BJ (cell line): ENCODE results near the gene PHLDA1. TPM values are rescaled to one million over a fixed set of nuclear protein-coding genes. Genes with fewer than 3 reads are reported as not detected.

Source experiments
- CTCF ChIA-PET: fragments of 350-600 bp; formaldehyde crosslinking; extraction: SDS; loops from one replicate; lab custom pipeline; 2021; ENCODE audit warnings: antibody characterized with exemption, inconsistent platforms; lab: Yijun Ruan, JAX
- POLR2A ChIA-PET: fragments of 300-600 bp; sonication (Branson Sonifier 250); formaldehyde crosslinking; extraction: SDS; loops from one replicate; lab custom pipeline; 2021; ENCODE audit warnings: antibody characterized with exemption; lab: Charles Lee
- DNase-seq: peaks from one replicate; pipeline ENCODE4 v3.0.0-alpha.2; 2011; ENCODE audit warnings: low read depth
- H3K27me3 ChIP-seq: 2 replicates; pipeline ENCODE4 v1.6.0; 2011; ENCODE audit warnings: low read length; ENCODE audit not compliant: control insufficient read depth, insufficient read depth
- H3K36me3 ChIP-seq: 2 replicates; pipeline ENCODE4 v1.5.1; 2011; ENCODE audit warnings: low read length; ENCODE audit not compliant: control insufficient read depth, insufficient read depth
- H3K4me3 ChIP-seq: 2 replicates; pipeline ENCODE4 v1.5.1; 2011; ENCODE audit warnings: low read depth, mild to moderate bottlenecking, control low read depth, low read length
- CTCF ChIP-seq: IDR thresholded peaks from 2 replicates; pipeline ENCODE4 v1.5.1; 2011; ENCODE audit warnings: low read depth, mild to moderate bottlenecking, control low read depth, inconsistent platforms, low read length, moderate library complexity; ENCODE audit not compliant: insufficient read depth
- polyA plus RNA-seq: library from polyadenylated mRNA; depleted of rRNA; stranded (reverse); fragments of >200 nt; gene quantifications from 2 replicates; pipeline ENCODE4 v1.2.3, GENCODE V29; 2011; rRNA removed

PHLDA1 gene
- polyA plus RNA-seq, 1 experiment: 8.1 TPM

- H3K27me3 ChIP-seq: no peaks in the 10 kb centered on the region
- POLR2A ChIA-PET: no interaction called here
- CTCF ChIA-PET: interaction anchor here (0.8 to 1.9 kb wide), 4 partner anchors 51 to 451 kb away, joined by 3 to 6 read pairs (median 3); no protein-coding TSS in a partner anchor
- DNase-seq: no peak
- TF ChIP-seq CTCF: no peak
- H3K36me3 ChIP-seq: no peaks in the 10 kb centered on the region
- H3K4me3 ChIP-seq: no peak overlapping the region
Observed at GRCh38 chr12:75977590-75977951, 54.0 kb downstream of the PHLDA1 start.

GRCh38 chr12:75976913-75977312, 54.7 kb downstream of the PHLDA1 start:
- H3K36me3 ChIP-seq: no peaks in the 10 kb centered on the region
- POLR2A ChIA-PET: no interaction called here

GRCh38 chr12:75976113-75976512, 55.5 kb downstream of the PHLDA1 start:
- H3K36me3 ChIP-seq: no peaks in the 10 kb centered on the region
- H3K27me3 ChIP-seq: no peaks in the 10 kb centered on the region
- ChIA-PET CTCF (interaction anchor here (0.6 kb wide), 1 partner anchor 162 kb away, joined by 3 read pairs; no protein-coding TSS in a partner anchor), POLR2A (no interaction called here)
- no peak overlapping the region for H3K4me3 ChIP-seq
- no peak for DNase-seq
- no peak for TF ChIP-seq CTCF

More at GRCh38 chr12:75976913-75977312, 54.7 kb downstream of the PHLDA1 start:
- no peak for TF ChIP-seq CTCF
- CTCF ChIA-PET: no interaction called here
- DNase-seq: no peak
- Histone ChIP-seq H3K4me3 (no peak overlapping the region), H3K27me3 (no peaks in the 10 kb centered on the region)

- no peak overlapping the region for H3K4me3 ChIP-seq
- H3K27me3 ChIP-seq: no peaks in the 10 kb centered on the region
- H3K36me3 ChIP-seq: no peaks in the 10 kb centered on the region
- ChIA-PET CTCF (no interaction called here), POLR2A (no interaction called here)
- DNase-seq: no peak
- TF ChIP-seq CTCF: no peak
Observed at GRCh38 chr12:75975702-75976101, 55.9 kb downstream of the PHLDA1 start.

Other genes starting within 250 kb of the PHLDA1 start
- gene NAP1L1, start 52.9 kb upstream of the PHLDA1 start, polyA plus RNA-seq: 111 and 245 TPM in 2 replicates